ENCODE measurements around the gene ZNF76.

DNA sequence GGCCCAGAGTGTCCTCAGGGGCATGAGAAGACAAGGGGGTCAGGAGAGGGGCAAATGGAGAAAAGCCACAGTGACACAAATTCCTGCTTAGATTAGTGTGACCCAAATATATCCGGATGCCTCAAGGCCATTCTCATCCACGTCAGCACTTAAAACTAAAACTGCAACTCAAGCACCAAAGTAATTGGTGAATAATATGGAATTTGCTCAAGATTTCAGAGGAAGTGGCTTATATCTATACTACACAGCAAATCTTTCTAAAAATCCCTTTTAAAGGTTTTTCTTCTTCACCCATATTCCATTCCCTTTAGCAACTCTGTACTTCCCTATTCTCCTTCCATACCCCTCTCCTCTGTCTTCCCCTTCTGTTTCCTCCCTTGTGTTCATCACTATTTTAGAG, 53.3 kb downstream of the ZNF76 start:
- no peak for TF ChIP-seq JUN (IDR thresholded peaks at IDR 0.05; ENCODE audit: borderline replicate concordance, insufficient read depth, insufficient read length, low read depth)
- TF ChIP-seq POLR2A (IDR thresholded peaks at IDR 0.05; ENCODE audit: low read depth, low read length): no peak
- no peak for TF ChIP-seq CTCF (IDR thresholded peaks at IDR 0.05; ENCODE audit: extremely low read depth in 1 of 2, insufficient read depth in 1 of 2, low read depth in 1 of 2, low read length in 2 of 2)
- TF ChIP-seq EZH2 (IDR thresholded peaks at IDR 0.05; ENCODE audit: borderline replicate concordance, low read depth, low read length, severe bottlenecking): no peak
- no peak for TF ChIP-seq MAX (IDR thresholded peaks at IDR 0.05; ENCODE audit: insufficient read depth, insufficient read length)
